Neutrophil (primary cell): ENCODE measurements around the gene SENP8.

ENCODE experiments used
- H3K27ac ChIP-seq: fragments of 200-600 bp; sonication (generic); 2 replicates; pipeline ENCODE4 v1.5.1; 2016; ENCODE audit warnings: mild to moderate bottlenecking, moderate library complexity
- H3K27me3 ChIP-seq: fragments of 200-600 bp; sonication (generic); 2 replicates; pipeline ENCODE4 v1.6.0; 2016; ENCODE audit warnings: mild to moderate bottlenecking
- H3K36me3 ChIP-seq: fragments of 200-600 bp; sonication (generic); 2 replicates; pipeline ENCODE4 v1.5.1; 2017
- H3K4me1 ChIP-seq, 2 experiments: fragments of 200-600 bp in 1 of 2; sonication (generic) in 1 of 2; 1 replicate in 1 of 2; 2 replicates in 1 of 2; pipeline versions ENCODE4 v1.5.1 to v1.6.1; 2013 to 2016; ENCODE audit warnings: low read depth in 1 of 2, low read length in 1 of 2, mild to moderate bottlenecking in 1 of 2, moderate library complexity in 1 of 2; ENCODE audit not compliant: control insufficient read depth in 1 of 2, insufficient read depth in 1 of 2
- H3K4me3 ChIP-seq, 2 experiments: fragments of 200-600 bp in 1 of 2; sonication (generic) in 1 of 2; 1 replicate in 1 of 2; 2 replicates in 1 of 2; pipeline ENCODE4 v1.5.1; 2013 to 2016; ENCODE audit warnings: low read depth in 1 of 2, low read length in 1 of 2, mild to moderate bottlenecking in 1 of 2, moderate library complexity in 1 of 2
- H3K9me3 ChIP-seq: fragments of 200-600 bp; sonication (generic); 2 replicates; pipeline ENCODE4 v1.5.1; 2016
- TF ChIP-seq, protein P1 (sequence below): fragments of 200-600 bp; sonication (generic); IDR thresholded peaks from 2 replicates; pipeline ENCODE4 v1.5.1; 2016; ENCODE audit warnings: antibody characterized with exemption

Gene SENP8

DNA sequence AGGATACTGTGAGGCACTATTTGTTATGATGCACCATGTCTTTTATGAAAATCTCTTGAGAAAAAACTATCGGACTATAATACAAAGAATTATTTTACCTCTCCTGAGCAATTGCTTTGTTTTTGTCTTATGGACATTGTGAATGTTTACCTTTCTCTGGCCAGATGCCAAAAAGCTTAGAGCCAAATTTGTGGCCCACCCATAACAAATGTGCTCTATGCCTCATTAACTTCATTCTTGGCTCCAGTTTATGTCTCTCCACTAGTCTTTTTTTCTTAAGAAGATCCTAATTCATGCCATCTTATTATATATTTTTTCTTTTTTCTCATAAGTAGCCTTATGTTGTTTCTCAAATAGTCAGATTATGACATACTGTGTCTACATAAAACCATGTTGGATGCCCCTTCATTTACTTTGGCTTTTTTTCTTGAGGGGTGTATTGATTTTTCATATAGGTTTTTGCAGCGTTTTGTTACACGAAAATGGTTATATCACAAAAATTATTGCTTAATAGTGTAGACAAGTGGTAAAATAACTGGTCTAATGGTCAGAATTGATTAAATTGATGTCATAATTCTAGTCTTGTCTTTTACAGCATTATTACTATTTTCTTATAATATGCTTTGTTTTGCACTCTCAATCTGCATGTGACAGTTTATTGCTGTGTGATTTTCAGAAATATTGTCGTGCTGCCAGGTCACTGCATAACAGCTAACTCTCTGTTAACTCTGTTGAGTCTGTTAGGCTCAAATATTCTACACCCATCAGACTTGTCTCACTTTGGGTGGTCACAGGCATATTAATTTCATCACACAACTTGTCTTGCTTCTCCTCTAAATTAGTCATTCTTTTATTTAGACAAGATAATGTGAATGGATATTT, 18.2 kb downstream of the SENP8 start:
- no peaks in the 10 kb centered on the region for H3K36me3 ChIP-seq
- H3K4me1 ChIP-seq: no peaks in the 10 kb centered on the region
- no peak overlapping the region for H3K27ac ChIP-seq
- no peaks in the 10 kb centered on the region for H3K9me3 ChIP-seq
- no peaks in the 10 kb centered on the region for H3K27me3 ChIP-seq
- TF ChIP-seq, protein P1, sequence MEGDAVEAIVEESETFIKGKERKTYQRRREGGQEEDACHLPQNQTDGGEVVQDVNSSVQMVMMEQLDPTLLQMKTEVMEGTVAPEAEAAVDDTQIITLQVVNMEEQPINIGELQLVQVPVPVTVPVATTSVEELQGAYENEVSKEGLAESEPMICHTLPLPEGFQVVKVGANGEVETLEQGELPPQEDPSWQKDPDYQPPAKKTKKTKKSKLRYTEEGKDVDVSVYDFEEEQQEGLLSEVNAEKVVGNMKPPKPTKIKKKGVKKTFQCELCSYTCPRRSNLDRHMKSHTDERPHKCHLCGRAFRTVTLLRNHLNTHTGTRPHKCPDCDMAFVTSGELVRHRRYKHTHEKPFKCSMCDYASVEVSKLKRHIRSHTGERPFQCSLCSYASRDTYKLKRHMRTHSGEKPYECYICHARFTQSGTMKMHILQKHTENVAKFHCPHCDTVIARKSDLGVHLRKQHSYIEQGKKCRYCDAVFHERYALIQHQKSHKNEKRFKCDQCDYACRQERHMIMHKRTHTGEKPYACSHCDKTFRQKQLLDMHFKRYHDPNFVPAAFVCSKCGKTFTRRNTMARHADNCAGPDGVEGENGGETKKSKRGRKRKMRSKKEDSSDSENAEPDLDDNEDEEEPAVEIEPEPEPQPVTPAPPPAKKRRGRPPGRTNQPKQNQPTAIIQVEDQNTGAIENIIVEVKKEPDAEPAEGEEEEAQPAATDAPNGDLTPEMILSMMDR: no peak
- no peak overlapping the region for H3K4me3 ChIP-seq

DNA sequence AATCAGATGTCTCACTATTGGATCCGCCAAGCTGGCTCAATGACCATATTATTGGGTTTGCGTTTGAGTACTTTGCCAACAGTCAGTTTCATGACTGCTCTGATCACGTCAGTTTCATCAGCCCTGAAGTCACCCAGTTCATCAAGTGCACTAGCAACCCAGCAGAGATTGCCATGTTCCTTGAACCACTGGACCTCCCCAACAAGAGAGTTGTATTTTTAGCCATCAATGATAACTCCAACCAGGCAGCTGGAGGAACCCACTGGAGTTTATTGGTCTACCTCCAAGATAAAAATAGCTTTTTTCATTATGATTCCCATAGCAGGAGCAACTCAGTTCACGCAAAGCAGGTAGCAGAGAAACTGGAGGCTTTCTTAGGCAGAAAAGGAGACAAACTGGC, 21.5 kb downstream of the SENP8 start:
- Histone ChIP-seq H3K36me3 (no peaks in the 10 kb centered on the region), H3K4me3 (no peak overlapping the region), H3K27me3 (no peaks in the 10 kb centered on the region), H3K4me1 (no peaks in the 10 kb centered on the region), H3K27ac (no peak overlapping the region), H3K9me3 (no peaks in the 10 kb centered on the region)
- TF ChIP-seq, protein P1: no peak

DNA sequence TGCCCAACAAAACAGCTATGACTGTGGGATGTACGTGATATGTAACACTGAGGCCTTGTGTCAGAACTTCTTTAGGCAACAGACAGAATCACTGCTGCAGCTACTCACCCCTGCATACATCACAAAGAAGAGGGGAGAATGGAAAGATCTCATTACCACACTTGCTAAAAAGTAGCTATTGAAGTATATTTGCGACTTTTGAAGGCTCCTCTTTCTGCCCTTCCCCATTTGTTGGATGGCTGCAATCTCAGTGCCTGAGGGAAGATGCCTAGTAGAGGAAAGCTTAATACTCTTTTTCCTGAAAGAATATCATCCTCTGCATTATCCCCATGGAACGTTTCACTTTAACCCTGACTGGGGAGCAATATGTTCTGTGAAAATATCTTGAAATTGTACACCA, 21.9 kb downstream of the SENP8 start:
- H3K27ac ChIP-seq: no peak overlapping the region
- no peaks in the 10 kb centered on the region for H3K9me3 ChIP-seq
- TF ChIP-seq, protein P1: no peak
- H3K36me3 ChIP-seq: no peaks in the 10 kb centered on the region
- H3K4me3 ChIP-seq: no peak overlapping the region
- no peaks in the 10 kb centered on the region for H3K4me1 ChIP-seq
- H3K27me3 ChIP-seq: no peaks in the 10 kb centered on the region

DNA sequence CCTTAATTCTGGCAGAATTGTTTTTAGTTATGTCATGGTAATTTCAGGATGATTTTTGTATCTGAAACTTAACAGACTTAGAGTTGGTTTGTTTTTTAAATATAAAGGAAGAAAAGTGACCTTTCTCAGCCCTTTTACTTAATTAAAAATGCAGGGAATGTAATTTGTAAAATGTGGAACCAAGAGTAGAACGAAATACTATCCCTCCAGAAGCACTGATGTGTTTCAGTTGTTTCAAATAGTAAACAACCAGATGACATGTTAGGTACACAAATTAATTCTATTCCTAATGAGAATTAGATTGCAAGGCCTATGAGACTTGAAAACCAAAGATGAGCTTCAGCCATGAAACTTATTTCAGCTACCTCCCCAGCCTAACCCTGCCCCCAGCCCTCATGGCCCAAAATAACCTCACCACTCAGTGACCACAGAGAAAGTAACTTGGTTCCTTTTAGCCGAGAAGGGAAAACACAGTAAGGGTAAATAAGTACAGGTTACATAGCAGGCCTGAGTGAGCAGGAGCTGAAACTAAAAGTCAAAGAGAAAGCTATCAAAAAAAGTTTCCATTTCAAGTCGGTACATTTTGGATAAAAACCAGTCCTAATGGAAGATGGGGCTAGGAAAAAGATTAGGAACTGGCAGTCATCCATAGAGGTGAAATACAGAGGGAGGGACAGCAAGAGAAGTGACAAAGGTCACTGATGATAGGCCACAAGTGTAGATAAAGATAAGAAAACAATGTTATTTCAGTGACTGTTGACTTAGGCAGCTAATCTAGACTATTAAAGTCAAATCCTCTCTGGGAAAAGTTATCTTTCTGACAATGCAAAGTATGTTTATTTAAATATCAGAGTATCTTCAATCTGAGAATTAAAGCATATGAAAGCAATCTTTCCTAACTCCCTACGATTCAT, 23.2 kb downstream of the SENP8 start:
- H3K9me3 ChIP-seq: no peaks in the 10 kb centered on the region
- no peaks in the 10 kb centered on the region for H3K27me3 ChIP-seq
- H3K36me3 ChIP-seq: no peaks in the 10 kb centered on the region
- H3K4me1 ChIP-seq: no peaks in the 10 kb centered on the region
- no peak overlapping the region for H3K4me3 ChIP-seq
- TF ChIP-seq, protein P1: no peak
- no peak overlapping the region for H3K27ac ChIP-seq

DNA sequence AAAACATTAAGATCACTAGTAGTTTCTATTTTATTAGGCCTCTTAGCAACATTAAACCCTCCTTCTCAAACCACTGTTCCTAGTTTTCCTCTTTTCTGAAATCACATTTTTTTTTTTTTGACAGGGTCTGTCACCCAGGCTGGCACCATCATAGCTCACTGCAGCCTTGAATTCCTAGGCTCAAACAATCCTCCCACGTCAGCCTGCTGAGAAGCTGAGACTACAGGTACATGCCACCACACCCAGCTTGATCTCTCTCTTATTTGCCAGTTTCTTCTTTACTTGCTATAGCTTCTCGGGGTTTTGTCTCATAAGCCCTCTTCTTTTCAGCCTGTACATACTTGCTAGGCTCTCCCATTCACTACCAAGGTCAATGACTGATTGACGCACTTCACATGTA, 28.0 kb downstream of the SENP8 start:
- H3K4me1 ChIP-seq: no peaks in the 10 kb centered on the region
- H3K36me3 ChIP-seq: no peaks in the 10 kb centered on the region
- H3K9me3 ChIP-seq: no peaks in the 10 kb centered on the region
- no peaks in the 10 kb centered on the region for H3K27me3 ChIP-seq
- H3K4me3 ChIP-seq: no peak overlapping the region
- TF ChIP-seq, protein P1: no peak
- no peak overlapping the region for H3K27ac ChIP-seq
